ENCODE results near the gene GRIA3.

GRIA3 gene

DNA sequence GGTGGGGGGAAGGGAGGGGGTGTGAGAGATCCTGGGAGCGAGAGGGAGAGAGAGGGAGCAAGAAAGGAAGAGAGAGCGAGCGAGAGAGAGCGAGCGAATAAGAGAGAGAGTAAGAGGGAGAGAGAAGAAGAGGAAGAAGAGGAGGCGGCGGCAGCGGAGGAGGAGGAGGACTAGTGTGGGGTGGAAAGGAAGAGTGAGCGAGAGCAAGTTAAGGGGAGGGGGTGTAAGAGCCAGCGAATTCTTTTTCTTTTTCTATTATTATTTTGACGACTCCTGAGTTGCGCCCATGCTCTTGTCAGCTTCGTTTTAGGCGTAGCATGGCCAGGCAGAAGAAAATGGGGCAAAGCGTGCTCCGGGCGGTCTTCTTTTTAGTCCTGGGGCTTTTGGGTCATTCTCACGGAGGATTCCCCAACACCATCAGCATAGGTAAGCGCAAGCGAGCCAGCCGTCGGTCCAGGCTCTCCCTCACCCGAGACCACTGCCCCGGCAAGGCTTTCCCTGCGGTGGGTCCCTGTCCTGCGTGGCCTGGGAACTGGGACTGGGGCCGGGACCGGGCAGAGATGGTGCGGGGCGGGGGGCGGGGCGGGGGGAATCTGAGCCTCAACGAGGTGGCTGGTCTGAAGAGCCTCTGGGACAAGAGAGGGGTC lies at the start of gene GRIA3:
GRIA3 (plus strand) TSS at position 60 of the 647 bp plus-strand sequence; CDS start at position 318, 258 bp downstream.
- no peak for DNase-seq

DNA sequence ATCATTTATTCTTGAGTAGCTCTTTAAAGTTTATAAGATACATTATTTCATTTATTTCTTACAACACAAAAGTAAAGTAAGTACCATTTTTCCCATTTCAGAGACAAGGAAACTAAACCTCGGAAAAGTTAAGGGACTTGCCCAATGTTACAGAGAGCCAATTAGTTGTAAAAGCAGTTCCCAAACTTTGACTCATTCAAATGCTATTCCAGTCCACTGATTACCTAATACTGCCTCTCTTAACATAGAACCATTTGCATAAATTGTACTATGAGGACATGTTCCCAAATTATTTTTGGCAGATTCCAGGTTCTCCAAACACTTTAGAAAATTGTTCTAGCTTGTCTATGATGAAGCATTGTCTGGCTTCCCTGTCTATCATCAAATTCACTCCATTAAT lies 45.6 kb upstream of the GRIA3 start:
- DNase-seq: no peak

- no peak for DNase-seq
Measured at GRCh38 chrX:123140454-123140853, 43.6 kb upstream of the GRIA3 start.

DNA sequence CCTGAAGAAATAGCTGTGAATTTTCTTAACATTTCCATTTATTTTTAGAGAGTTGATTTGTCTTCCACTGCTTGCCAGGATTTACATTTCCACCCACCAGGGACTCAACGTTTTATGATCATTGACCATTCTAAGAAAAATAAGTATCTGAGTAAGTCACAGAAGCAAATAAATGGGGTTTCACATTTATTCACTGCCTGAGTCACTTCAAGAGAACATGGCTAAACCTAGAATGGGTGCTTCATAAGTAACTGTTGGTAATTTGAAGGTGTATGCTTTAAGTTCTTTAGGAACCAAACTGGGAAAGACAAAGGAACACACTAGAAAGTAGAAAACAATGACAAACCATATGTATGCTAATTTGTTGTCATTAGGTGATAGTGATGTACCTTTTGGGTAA lies 43.2 kb upstream of the GRIA3 start:
- DNase-seq: no peak

DNA sequence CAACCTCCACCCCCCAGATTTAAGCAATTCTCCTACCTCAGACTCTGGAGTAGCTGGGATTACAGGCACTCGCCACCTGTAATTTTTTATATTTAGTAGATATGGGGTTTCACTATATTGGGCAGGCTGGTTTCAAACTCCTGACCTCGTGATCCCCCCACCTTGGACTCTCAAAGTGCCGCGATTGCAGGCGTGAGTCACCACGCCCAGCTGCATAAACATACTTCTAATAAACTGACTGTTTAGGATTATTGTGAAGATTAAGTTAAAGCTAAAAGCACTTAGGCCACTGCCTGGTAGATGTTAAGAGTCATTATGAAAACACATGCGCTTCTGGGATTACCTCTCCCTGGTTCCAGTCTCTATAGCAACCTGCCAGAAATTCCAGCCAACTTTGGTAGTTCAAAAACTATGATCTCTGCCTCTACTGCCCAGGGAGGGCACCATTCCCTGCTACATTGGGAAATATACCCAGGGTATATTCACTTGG lies 30.2 kb upstream of the GRIA3 start:
- no peak for DNase-seq

DNA sequence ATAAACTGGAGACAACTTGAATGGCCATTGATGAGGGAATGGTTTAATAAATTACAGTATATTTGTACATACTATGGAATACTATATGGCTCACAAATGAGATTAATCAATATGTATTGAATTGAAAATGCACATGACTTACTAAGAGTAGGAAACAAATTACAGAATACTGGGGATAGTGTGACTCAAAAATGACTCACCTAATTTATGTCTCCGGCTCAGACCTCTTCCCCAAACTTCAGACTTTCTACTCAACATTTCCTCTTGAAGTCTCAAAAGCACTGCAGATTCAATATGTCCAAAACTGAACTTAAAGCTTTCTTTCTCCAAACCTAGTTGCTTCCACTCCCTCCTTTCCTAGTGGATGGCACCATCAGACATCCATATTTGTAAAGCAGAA lies 28.8 kb upstream of the GRIA3 start:
- DNase-seq: no peak

- no peak for DNase-seq
Measured at GRCh38 chrX:123157586-123157985, 26.5 kb upstream of the GRIA3 start.

GRCh38 chrX:123159403-123159802 lies 24.7 kb upstream of the GRIA3 start:
- no peak for DNase-seq

GRCh38 chrX:123167621-123168020 lies 16.5 kb upstream of the GRIA3 start:
- DNase-seq: no peak

- DNase-seq: no peak
Measured at GRCh38 chrX:123169247-123169901, 14.7 kb upstream of the GRIA3 start.

GRCh38 chrX:123170546-123170945 lies 13.5 kb upstream of the GRIA3 start:
- DNase-seq: no peak

GRCh38 chrX:123171781-123172180 lies 12.3 kb upstream of the GRIA3 start:
- DNase-seq: no peak

DNA sequence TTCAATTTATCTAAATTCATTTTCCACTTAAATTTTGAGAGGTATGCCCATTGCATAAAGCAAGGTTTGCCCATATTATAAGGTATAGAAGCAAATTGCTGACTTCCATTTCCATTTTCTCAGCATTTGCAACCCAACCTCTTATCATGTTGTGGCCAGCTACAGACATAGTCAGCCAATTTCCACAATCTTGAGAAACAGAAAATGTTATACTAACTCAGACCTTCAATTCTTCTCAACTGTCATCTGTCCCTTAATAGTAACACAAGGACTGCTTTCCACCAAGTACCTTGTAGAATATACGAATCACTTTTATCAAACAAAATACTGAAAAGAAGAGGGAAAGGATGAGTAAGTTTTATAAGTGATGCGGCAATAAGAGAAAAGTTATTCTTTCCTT lies 11.2 kb upstream of the GRIA3 start:
- DNase-seq: no peak

DNA sequence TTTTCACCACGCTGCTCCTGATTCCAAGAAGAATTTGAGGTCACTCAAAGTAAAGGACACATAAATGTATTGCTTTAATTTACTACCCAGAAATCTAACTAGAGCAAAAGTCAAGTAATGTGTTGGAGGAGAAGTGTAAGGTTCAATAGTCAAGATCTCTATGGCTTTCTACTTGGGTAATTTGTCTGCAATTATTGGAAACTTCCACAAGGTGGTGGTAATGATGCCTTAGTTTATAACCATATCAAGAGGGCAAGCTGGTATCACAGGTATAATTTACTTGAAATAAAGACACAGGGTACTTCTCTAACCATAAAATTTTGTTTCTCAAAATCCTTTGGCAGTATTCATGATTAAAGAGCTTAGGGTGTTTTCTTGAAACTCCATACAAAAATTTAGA lies 10.2 kb upstream of the GRIA3 start:
- DNase-seq: no peak

GRCh38 chrX:123175366-123176122 lies 8.5 kb upstream of the GRIA3 start:
- no peak for DNase-seq

DNA sequence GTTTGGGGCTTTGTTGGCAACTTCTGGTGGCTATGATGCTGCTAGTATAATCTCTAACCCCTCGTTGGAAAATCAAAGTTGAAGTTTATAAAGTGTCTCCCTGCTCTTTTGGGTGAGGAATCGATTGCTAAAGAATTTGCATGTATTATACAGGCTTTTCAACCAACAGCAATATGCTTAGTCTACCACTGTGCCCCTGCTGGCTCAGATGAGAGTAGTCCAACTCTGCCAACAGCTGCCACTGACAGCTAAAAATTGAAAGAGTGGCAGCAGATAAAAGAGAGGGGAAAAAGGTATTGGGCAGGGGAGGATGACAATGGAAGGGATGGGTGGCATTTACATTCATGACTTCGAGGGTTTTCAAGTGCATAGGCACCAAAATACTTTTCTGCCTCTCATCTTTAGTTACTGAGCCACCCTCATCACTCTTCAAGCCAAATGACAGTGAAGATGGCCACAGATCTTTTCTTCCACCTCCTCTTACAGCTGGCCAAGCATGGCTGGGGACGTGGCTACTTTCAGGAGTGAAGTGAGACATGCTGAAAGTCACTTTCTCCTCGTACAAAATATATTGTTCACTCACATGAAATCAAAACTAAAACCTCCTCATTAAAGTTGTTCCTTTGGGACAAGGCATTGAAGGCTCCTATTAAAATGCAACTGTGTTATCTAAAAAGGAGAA lies 2.7 kb upstream of the GRIA3 start:
- no peak for DNase-seq

DNA sequence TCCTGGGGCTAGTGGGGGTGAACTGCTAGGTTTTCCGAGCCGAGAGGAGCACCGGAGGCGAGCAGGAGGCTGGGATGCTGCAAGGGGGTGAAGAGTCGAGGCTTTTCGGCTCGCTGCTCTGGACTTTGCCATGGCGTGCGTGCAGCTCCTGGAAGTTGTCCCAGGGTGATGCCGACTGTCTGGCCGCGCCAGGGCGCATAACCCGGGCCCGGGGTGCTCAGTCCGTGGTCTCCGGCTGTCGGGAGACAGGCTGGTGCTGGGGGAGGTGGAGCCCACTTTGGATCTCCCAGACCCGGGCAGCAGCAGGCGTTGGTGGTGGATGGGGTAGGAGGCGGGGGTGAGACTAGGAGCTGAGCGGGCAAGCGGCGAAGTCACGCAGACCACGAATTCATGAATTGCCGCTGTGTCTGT lies 793 bp downstream of the GRIA3 start:
- no peak for DNase-seq

DNA sequence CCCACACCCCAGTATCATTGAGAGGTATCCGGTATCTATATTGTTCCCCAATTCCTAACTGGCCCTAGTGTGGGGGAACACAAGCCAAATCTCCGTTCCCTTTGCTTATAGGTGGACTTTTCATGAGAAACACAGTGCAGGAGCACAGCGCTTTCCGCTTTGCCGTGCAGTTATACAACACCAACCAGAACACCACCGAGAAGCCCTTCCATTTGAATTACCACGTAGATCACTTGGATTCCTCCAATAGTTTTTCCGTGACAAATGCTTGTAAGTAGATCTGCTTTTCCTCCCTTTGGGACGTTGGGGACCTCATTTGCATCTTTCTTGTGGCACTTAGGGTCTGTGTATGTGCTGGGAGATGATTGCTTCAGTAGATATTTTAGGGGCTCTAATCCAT lies 1.6 kb downstream of the GRIA3 start:
- DNase-seq: no peak

- no peak for DNase-seq
Measured at GRCh38 chrX:123186801-123187200, 2.7 kb downstream of the GRIA3 start.

DNA sequence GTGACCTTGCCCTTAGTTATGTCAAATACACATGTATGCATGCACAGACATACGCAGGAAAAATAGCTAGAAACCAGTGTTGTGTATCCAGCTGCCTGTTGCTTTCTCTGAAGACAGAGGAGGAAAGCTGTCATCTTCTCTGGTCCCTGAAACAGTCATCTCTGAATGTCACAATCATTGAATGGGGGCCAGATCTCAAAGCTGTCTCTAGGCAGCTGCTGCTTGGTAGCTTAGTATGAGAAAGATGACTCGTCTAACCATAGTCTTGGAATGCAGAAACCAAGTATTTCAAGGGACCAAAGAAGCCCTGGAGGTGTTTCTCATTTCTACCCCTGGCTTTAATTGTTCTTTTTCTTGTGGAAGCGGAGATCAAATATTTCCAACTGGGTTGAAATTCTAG lies 4.0 kb downstream of the GRIA3 start:
- DNase-seq: no peak

DNA sequence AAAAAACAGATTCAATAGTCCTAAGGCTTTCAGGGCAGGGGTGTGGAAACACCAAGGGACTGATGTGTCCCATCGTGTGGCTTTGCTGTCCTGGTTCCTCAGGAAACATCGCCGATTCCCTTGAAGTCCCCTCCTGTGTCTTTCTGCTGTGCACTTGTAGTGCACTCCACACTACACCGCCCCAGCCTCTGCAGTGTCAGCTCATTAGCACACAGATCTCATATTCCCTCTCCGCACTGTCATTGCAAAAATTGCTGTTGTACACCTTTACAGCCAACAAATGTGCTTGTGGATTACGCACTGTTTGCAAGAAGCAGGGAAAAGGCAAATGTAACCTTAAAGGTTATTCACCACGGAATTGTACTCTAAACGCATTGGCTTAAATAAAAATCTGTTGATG lies 5.3 kb downstream of the GRIA3 start:
- DNase-seq: no peak

GRCh38 chrX:123190096-123190495 lies 6.0 kb downstream of the GRIA3 start:
- DNase-seq: no peak

DNA sequence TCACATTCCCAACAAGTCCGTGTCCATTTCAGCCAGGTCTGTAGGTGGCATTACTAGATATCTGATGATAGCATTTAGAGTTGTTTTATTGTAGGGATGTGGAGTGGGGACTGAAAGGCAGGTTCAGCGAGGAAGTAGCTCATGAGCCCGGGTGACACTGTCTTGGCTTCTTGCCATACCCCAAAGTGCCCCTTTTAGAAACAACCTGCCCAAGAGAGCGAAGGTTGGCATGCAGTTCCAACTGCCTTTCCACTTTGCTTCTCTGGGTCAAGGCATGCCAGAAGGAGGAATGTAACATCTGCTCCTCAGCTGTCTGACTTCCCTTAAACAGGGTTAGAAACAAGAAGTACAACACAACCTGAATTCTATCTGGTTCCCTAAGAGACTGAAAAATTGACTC lies 9.0 kb downstream of the GRIA3 start:
- DNase-seq: no peak

DNA sequence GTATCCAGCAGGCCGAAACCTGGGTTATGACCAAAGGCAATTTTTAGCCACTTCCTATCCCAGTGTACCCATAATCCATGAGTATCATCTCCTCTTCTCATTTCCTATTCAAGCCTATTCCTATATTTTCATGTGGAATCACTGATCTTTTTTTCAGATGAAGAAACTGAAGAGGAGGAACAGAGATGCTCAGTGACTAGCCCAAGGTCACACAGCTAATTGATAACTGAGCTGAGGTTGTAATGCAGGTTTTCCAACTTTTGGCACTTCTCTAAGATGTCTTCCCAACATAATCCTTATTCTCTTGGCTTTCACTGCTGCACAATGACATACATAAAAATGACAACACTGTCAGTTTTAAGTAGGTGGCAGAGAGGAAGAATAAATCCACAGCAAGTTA lies 15.3 kb downstream of the GRIA3 start:
- DNase-seq: no peak
